ENCODE results near the gene NFIA.

Gene NFIA

GRCh38 chr1:61323681-61324328, 241.4 kb downstream of the NFIA start:
- no peaks in the 10 kb centered on the region for H3K9me3 ChIP-seq (ENCODE audit: low read length)
- H3K4me3 ChIP-seq (ENCODE audit: low read length) = no peak overlapping the region
- no peaks in the 10 kb centered on the region for H3K36me3 ChIP-seq (ENCODE audit: insufficient read depth, low read length)
- H3K27me3 ChIP-seq (ENCODE audit: insufficient read depth, low read length) = peaks cover 9% of the 10 kb centered on the region
- peaks cover 6% of the 10 kb centered on the region for H3K4me1 ChIP-seq (ENCODE audit: insufficient read depth, low read length)
- H2AFZ ChIP-seq (ENCODE audit: low read depth, low read length) = no peak overlapping the region

DNA sequence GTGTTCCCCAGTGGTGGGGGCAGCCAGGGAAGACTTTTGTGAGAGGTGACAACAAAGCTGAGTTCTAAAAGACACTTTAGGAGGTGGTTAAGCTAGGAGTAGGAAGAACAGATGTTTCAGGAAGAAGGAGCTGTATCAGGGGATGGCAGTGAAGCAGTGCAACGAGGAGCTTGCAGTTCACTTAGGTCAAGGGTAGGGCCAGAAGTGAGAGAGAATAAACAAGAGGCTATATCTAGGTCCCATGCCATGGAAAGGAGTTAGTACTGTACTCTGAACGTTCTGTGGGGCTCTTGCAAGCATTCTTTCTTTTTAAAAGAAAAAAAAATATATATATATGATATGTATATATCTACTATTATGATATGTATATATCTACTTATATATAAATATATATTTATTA, 244.4 kb downstream of the NFIA start:
- no peak overlapping the region for H2AFZ ChIP-seq (ENCODE audit: low read depth, low read length)

GRCh38 chr1:61327436-61327835, 245.1 kb downstream of the NFIA start:
- no peak overlapping the region for H3K4me3 ChIP-seq (ENCODE audit: low read length)
- H3K36me3 ChIP-seq (ENCODE audit: insufficient read depth, low read length) = no peaks in the 10 kb centered on the region
- H2AFZ ChIP-seq (ENCODE audit: low read depth, low read length) = no peak overlapping the region
- H3K27me3 ChIP-seq (ENCODE audit: insufficient read depth, low read length) = peaks cover 8% of the 10 kb centered on the region
- no peaks in the 10 kb centered on the region for H3K9me3 ChIP-seq (ENCODE audit: low read length)
- H3K4me1 ChIP-seq (ENCODE audit: insufficient read depth, low read length) = no peaks in the 10 kb centered on the region

More for the DNA sequence above, 244.4 kb downstream of the NFIA start:
- H3K27me3 ChIP-seq (ENCODE audit: insufficient read depth, low read length) = peaks cover 9% of the 10 kb centered on the region
- H3K4me1 ChIP-seq (ENCODE audit: insufficient read depth, low read length) = no peaks in the 10 kb centered on the region
- H3K4me3 ChIP-seq (ENCODE audit: low read length) = no peak overlapping the region
- H3K36me3 ChIP-seq (ENCODE audit: insufficient read depth, low read length) = no peaks in the 10 kb centered on the region
- H3K9me3 ChIP-seq (ENCODE audit: low read length) = no peaks in the 10 kb centered on the region

GRCh38 chr1:61329556-61329955, 247.2 kb downstream of the NFIA start:
- Histone ChIP-seq H2AFZ (ENCODE audit: low read depth, low read length) (no peak overlapping the region), H3K4me1 (ENCODE audit: insufficient read depth, low read length) (no peaks in the 10 kb centered on the region), H3K9me3 (ENCODE audit: low read length) (no peaks in the 10 kb centered on the region), H3K36me3 (ENCODE audit: insufficient read depth, low read length) (no peaks in the 10 kb centered on the region), H3K4me3 (ENCODE audit: low read length) (no peak overlapping the region), H3K27me3 (ENCODE audit: insufficient read depth, low read length) (no peaks in the 10 kb centered on the region)

- H3K4me1 ChIP-seq (ENCODE audit: insufficient read depth, low read length) = no peaks in the 10 kb centered on the region
- H2AFZ ChIP-seq (ENCODE audit: low read depth, low read length) = no peak overlapping the region
- H3K9me3 ChIP-seq (ENCODE audit: low read length) = no peaks in the 10 kb centered on the region
- no peak overlapping the region for H3K4me3 ChIP-seq (ENCODE audit: low read length)
- no peaks in the 10 kb centered on the region for H3K27me3 ChIP-seq (ENCODE audit: insufficient read depth, low read length)
- H3K36me3 ChIP-seq (ENCODE audit: insufficient read depth, low read length) = no peaks in the 10 kb centered on the region
Measured at GRCh38 chr1:61330018-61330417, 247.7 kb downstream of the NFIA start.

- H3K9me3 ChIP-seq (ENCODE audit: low read length) = no peaks in the 10 kb centered on the region
- H3K27me3 ChIP-seq (ENCODE audit: insufficient read depth, low read length) = no peaks in the 10 kb centered on the region
- no peak overlapping the region for H3K4me3 ChIP-seq (ENCODE audit: low read length)
- no peaks in the 10 kb centered on the region for H3K36me3 ChIP-seq (ENCODE audit: insufficient read depth, low read length)
- H2AFZ ChIP-seq (ENCODE audit: low read depth, low read length) = no peak overlapping the region
- no peaks in the 10 kb centered on the region for H3K4me1 ChIP-seq (ENCODE audit: insufficient read depth, low read length)
Measured at GRCh38 chr1:61330571-61330970, 248.2 kb downstream of the NFIA start.

DNA sequence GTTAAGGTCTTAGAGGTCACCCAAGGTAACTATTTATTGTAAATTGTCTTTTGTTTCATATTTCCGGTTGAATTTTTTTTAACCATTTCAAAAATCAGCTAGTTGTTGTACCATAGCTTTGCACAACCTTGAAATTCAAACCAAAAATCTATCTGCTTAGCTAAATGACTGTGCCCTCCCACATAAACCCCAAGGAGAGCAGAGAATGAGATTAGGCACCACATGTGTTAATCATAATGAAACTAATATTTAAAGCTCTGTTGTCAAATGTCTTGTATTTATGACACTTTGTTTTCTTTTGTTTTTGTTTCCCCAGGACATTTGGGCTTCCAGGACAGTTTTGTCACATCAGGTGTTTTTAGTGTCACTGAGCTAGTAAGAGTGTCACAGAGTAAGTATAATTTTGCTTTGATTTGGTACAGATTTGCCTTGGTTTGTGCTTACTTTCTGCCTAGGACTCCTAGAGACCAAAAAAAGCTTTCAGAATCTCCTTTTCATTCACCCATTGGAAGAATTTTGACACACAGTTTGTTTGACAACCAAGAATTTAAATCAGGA, 249.9 kb downstream of the NFIA start:
- Histone ChIP-seq H3K4me3 (ENCODE audit: low read length) (no peak overlapping the region), H2AFZ (ENCODE audit: low read depth, low read length) (no peak overlapping the region), H3K4me1 (ENCODE audit: insufficient read depth, low read length) (no peaks in the 10 kb centered on the region), H3K36me3 (ENCODE audit: insufficient read depth, low read length) (no peaks in the 10 kb centered on the region), H3K27me3 (ENCODE audit: insufficient read depth, low read length) (no peaks in the 10 kb centered on the region), H3K9me3 (ENCODE audit: low read length) (no peaks in the 10 kb centered on the region)

GRCh38 chr1:61332796-61333195, 250.4 kb downstream of the NFIA start:
- Histone ChIP-seq H3K36me3 (ENCODE audit: insufficient read depth, low read length) (no peaks in the 10 kb centered on the region), H3K9me3 (ENCODE audit: low read length) (no peaks in the 10 kb centered on the region), H3K27me3 (ENCODE audit: insufficient read depth, low read length) (no peaks in the 10 kb centered on the region), H3K4me1 (ENCODE audit: insufficient read depth, low read length) (peaks cover 2% of the 10 kb centered on the region), H3K4me3 (ENCODE audit: low read length) (no peak overlapping the region), H2AFZ (ENCODE audit: low read depth, low read length) (no peak overlapping the region)

DNA sequence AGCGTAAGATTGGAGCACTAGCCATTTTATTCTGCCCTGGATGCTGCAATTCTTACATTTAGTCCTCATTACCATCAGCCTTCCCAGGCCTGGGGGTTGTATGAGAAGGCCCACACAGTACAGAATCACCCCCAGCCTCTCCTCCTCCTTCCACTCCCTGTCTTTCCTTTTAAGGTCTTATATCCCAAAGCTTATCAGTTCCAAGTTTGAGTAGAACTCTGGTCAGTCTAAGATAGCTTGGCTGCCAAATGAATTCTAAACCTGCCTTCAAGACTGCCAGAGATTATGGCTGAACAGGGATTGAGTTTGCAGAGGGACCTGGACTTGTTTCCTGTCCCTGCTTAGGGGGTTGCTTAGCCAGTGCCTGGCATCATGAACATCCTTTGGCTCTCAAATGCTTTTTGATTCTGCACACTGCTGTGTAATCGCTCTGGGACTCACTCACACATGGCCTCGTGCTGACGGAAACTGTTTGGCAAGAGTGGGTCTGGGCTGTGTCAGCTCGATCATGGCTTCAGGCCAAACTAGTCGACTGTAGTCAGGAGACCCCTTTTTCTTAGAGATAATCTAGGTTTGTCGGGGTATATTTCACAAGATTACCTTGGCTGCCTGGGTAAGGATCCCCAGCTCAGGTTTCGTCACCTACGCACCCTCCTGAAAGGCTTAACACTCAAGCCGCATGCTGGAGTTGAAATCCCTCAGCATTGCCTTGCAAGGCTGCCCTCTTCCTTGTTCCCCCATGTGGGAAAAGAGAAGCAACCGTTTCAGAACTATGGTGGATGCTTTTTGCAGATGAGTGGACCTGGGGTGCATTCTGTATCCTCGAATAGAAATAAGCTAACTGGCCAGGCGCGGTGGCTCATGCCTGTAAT, 252.6 kb downstream of the NFIA start:
- H3K27me3 ChIP-seq (ENCODE audit: insufficient read depth, low read length) = no peaks in the 10 kb centered on the region
- no peaks in the 10 kb centered on the region for H3K36me3 ChIP-seq (ENCODE audit: insufficient read depth, low read length)
- peaks cover 7% of the 10 kb centered on the region for H3K4me1 ChIP-seq (ENCODE audit: insufficient read depth, low read length)
- H3K9me3 ChIP-seq (ENCODE audit: low read length) = no peaks in the 10 kb centered on the region
- no peak overlapping the region for H2AFZ ChIP-seq (ENCODE audit: low read depth, low read length)
- H3K4me3 ChIP-seq (ENCODE audit: low read length) = no peak overlapping the region

DNA sequence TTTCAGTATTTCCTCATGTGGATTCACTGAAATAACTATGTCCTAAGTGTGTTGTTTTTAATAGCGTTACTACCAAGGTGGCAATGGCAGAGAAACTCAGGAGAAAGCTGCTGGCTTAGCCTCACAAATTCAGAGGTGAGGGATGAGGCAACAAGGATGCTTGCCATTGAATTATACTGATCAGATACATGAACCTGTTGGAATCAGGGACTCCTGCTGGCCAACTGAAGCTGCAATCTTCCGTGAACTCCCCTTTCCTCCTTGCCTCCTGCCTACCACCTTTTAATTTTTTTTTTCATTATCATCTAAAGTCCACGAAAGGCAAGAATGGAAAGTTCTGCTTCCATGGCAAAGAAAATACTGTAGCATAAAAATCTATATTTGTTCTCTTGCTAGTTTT, 254.7 kb downstream of the NFIA start:
- H3K9me3 ChIP-seq (ENCODE audit: low read length) = no peaks in the 10 kb centered on the region
- H3K4me1 ChIP-seq (ENCODE audit: insufficient read depth, low read length) = peaks cover 7% of the 10 kb centered on the region
- H3K27me3 ChIP-seq (ENCODE audit: insufficient read depth, low read length) = no peaks in the 10 kb centered on the region
- H2AFZ ChIP-seq (ENCODE audit: low read depth, low read length) = no peak overlapping the region
- H3K4me3 ChIP-seq (ENCODE audit: low read length) = no peak overlapping the region
- H3K36me3 ChIP-seq (ENCODE audit: insufficient read depth, low read length) = no peaks in the 10 kb centered on the region

DNA sequence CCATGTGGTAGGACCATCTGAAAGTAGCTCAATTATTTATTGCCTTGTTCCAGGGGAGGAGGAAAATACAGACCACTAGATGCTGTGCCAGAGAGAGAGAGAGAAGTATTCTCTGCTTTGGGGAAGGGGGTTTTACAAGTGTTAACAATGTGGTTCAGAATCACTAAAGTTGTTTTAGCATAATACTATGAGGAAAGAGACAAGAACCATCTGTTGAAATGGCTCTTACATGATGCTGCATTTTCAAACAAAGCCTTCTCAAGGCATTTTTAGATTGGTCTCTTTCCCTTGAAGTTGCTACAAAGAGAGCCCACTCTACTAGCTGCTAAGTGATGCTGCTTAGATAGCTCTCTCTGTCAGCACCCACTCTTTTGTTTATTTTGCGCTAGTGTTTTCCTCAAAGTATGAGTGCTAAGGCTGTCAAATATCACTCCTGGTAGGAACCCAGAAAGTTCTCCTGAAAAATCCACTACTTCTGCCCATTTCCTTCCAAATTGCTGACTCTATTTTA, 255.1 kb downstream of the NFIA start:
- H3K4me3 ChIP-seq (ENCODE audit: low read length) = no peak overlapping the region
- H2AFZ ChIP-seq (ENCODE audit: low read depth, low read length) = no peak overlapping the region

DNA sequence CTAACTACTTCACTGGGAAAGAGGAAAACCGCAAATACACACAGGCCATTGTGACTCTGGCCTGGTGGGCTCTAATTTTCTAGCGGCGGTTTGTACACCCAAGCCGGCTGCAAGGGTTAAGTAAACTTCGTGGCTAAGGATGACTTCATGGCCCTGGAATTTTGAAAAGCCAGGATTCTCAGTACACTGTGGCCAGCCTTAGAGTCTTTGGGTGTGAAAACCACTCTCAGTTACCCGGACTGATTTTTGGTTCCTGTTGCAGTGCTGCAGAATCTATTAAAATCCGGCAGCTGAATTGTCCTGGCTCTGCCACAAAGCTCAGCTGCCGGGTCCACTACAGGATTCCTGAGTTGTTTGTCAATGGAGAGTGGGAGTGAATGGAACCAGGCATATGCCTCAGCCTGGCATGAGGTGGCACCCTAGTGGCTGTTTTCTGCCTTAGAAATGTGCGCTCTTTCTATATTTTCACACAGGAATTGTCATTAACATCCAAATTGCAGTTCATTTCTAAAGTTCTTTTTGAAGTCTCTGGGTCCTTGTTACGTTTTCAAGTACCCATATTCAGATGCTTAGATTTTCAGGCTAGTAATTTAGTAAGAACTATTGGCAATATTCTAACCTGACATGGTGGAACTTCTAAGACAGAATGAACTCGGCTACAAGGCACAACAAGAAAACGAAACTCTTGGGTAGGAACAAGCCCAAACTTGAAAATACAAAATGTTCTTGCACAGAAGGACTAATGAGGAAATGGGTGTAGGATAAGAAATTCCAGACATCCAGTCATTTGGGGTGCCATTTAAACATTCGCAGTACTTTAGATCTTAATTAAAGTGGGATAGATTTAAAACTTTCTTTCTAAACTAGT, 255.9 kb downstream of the NFIA start:
- Histone ChIP-seq H3K4me1 (ENCODE audit: insufficient read depth, low read length) (peaks cover 7% of the 10 kb centered on the region), H3K4me3 (ENCODE audit: low read length) (no peak overlapping the region), H2AFZ (ENCODE audit: low read depth, low read length) (no peak overlapping the region), H3K36me3 (ENCODE audit: insufficient read depth, low read length) (no peaks in the 10 kb centered on the region), H3K27me3 (ENCODE audit: insufficient read depth, low read length) (no peaks in the 10 kb centered on the region), H3K9me3 (ENCODE audit: low read length) (no peaks in the 10 kb centered on the region)

More for the DNA sequence above, 255.1 kb downstream of the NFIA start:
- Histone ChIP-seq H3K27me3 (ENCODE audit: insufficient read depth, low read length) (no peaks in the 10 kb centered on the region), H3K36me3 (ENCODE audit: insufficient read depth, low read length) (no peaks in the 10 kb centered on the region), H3K4me1 (ENCODE audit: insufficient read depth, low read length) (peaks cover 7% of the 10 kb centered on the region), H3K9me3 (ENCODE audit: low read length) (no peaks in the 10 kb centered on the region)
